Ishikawa (cell line): ENCODE data around the gene ATP2B2.

Experiments
- CEBPB ChIP-seq: IDR thresholded peaks from 2 replicates; pipeline ENCODE4 v1.6.1; 2012
- CREB1 ChIP-seq: IDR thresholded peaks from 2 replicates; pipeline ENCODE4 v1.6.1; 2012; ENCODE audit warnings: low read depth
- EGR1 ChIP-seq: IDR thresholded peaks from 2 replicates; pipeline ENCODE4 v1.6.1; 2012
- EP300 ChIP-seq: IDR thresholded peaks from 2 replicates; pipeline ENCODE4 v1.6.1; 2012; ENCODE audit warnings: borderline replicate concordance
- FOXM1 ChIP-seq: IDR thresholded peaks from 2 replicates; pipeline ENCODE4 v1.6.1; 2012; ENCODE audit warnings: low read depth, borderline replicate concordance
- MAX ChIP-seq: IDR thresholded peaks from 2 replicates; pipeline ENCODE4 v1.6.1; 2012
- NFIC ChIP-seq: IDR thresholded peaks from 2 replicates; pipeline ENCODE4 v1.6.1; 2012
- RAD21 ChIP-seq: IDR thresholded peaks from 2 replicates; pipeline ENCODE4 v1.6.1; 2012; ENCODE audit warnings: low read depth
- TAF1 ChIP-seq: IDR thresholded peaks from 2 replicates; pipeline ENCODE4 v1.6.1; 2012; ENCODE audit warnings: low read depth, mild to moderate bottlenecking
- TCF12 ChIP-seq: IDR thresholded peaks from 2 replicates; pipeline ENCODE4 v1.6.1; 2012; ENCODE audit warnings: low read depth
- TEAD4 ChIP-seq: IDR thresholded peaks from 2 replicates; pipeline ENCODE4 v1.6.1; 2012
- YY1 ChIP-seq: IDR thresholded peaks from 2 replicates; pipeline ENCODE4 v1.6.1; 2012; ENCODE audit warnings: low read depth
- ZBTB7A ChIP-seq: IDR thresholded peaks from 2 replicates; pipeline ENCODE4 v1.6.1; 2012; ENCODE audit warnings: low read depth
- TF ChIP-seq, protein P1 (sequence below): IDR thresholded peaks from 2 replicates; pipeline ENCODE4 v1.6.1; 2012
- TF ChIP-seq, protein P2 (sequence below): IDR thresholded peaks from 2 replicates; pipeline ENCODE4 v1.6.1; 2012; ENCODE audit warnings: low read depth, mild to moderate bottlenecking

The ATP2B2 gene

GRCh38 chr3:10371167-10371566 lies 134.2 kb downstream of the ATP2B2 start:
- TF ChIP-seq, protein P1, sequence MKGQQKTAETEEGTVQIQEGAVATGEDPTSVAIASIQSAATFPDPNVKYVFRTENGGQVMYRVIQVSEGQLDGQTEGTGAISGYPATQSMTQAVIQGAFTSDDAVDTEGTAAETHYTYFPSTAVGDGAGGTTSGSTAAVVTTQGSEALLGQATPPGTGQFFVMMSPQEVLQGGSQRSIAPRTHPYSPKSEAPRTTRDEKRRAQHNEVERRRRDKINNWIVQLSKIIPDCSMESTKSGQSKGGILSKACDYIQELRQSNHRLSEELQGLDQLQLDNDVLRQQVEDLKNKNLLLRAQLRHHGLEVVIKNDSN = no peak
- no peak for TF ChIP-seq YY1
- TF ChIP-seq FOXM1 = no peak
- TF ChIP-seq MAX = no peak
- no peak for TF ChIP-seq TAF1
- no peak for TF ChIP-seq CEBPB
- no peak for TF ChIP-seq NFIC
- no peak for TF ChIP-seq EGR1
- TF ChIP-seq ZBTB7A = no peak
- TF ChIP-seq EP300 = no peak
- no peak for TF ChIP-seq TCF12

DNA sequence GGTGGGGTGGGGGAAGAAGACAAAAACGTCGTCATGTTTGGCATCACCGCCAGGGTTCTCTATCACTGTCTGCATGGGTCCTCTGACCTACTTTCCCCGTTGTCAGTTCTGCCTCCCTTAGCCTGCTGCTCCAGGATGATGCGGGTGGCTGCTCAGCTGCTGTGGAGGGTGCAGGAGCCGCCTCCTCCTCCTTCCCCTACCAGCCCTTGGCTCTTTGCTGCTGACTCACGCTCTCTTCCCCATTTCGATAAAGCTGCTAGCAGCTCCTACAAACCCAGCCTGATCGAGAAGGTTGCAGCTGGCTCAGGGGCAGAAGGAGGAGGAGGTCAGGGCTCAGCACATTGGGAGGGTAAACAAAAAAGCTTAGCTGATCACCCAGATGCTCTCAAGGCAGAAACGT lies 135.0 kb downstream of the ATP2B2 start:
- TF ChIP-seq TAF1 = no peak
- TF ChIP-seq, protein P1 = no peak
- no peak for TF ChIP-seq FOXM1
- no peak for TF ChIP-seq CEBPB
- no peak for TF ChIP-seq EGR1
- TF ChIP-seq, protein P2, sequence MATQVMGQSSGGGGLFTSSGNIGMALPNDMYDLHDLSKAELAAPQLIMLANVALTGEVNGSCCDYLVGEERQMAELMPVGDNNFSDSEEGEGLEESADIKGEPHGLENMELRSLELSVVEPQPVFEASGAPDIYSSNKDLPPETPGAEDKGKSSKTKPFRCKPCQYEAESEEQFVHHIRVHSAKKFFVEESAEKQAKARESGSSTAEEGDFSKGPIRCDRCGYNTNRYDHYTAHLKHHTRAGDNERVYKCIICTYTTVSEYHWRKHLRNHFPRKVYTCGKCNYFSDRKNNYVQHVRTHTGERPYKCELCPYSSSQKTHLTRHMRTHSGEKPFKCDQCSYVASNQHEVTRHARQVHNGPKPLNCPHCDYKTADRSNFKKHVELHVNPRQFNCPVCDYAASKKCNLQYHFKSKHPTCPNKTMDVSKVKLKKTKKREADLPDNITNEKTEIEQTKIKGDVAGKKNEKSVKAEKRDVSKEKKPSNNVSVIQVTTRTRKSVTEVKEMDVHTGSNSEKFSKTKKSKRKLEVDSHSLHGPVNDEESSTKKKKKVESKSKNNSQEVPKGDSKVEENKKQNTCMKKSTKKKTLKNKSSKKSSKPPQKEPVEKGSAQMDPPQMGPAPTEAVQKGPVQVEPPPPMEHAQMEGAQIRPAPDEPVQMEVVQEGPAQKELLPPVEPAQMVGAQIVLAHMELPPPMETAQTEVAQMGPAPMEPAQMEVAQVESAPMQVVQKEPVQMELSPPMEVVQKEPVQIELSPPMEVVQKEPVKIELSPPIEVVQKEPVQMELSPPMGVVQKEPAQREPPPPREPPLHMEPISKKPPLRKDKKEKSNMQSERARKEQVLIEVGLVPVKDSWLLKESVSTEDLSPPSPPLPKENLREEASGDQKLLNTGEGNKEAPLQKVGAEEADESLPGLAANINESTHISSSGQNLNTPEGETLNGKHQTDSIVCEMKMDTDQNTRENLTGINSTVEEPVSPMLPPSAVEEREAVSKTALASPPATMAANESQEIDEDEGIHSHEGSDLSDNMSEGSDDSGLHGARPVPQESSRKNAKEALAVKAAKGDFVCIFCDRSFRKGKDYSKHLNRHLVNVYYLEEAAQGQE = no peak
- TF ChIP-seq RAD21 = no peak
- TF ChIP-seq NFIC = no peak
- TF ChIP-seq MAX = no peak
- TF ChIP-seq TEAD4 = no peak
- TF ChIP-seq ZBTB7A = no peak
- no peak for TF ChIP-seq CREB1
- no peak for TF ChIP-seq YY1
- no peak for TF ChIP-seq EP300
- TF ChIP-seq TCF12 = no peak

DNA sequence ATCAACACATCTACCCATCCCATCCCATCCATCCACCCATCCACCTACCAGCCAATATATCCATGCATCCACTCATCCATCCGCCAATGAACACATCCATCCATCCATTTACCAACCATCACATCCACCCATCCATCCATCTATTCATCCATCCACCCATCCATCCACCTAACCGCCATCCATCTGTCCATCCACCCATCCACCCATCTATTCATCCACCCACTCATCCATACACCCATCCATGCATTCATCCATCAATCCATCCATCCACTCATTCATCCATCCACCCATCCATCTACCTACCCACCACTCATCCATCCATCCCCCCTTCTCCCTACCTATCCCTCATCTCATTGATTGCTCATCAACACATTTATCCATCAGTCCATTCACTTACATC lies 136.9 kb downstream of the ATP2B2 start:
- TF ChIP-seq TAF1 = no peak

DNA sequence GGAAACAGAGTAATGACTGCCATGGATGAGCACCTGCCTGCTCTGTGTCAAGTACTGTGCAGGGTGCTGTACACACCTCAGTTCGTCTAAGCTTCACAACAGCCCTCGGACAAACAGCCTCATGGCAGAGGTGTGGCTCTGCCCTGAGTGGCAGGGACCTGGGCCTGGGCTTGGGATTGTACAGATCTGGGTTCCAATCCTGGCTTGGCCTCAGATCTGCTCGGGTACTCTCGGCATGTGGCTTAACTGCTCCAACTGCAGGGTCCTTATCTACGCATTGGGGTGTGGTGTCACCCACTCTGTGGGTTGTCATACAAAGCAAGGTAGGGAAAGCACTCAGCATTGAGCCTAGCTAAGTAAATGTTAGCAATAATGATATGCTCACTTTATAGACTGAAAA lies 137.9 kb downstream of the ATP2B2 start:
- no peak for TF ChIP-seq YY1
- TF ChIP-seq TAF1 = no peak
- TF ChIP-seq FOXM1 = no peak
- no peak for TF ChIP-seq TEAD4
- no peak for TF ChIP-seq TCF12
- TF ChIP-seq MAX = no peak
- TF ChIP-seq, protein P2 = no peak
- TF ChIP-seq EGR1 = no peak
- TF ChIP-seq CEBPB = no peak
- TF ChIP-seq EP300 = no peak
- no peak for TF ChIP-seq ZBTB7A
- no peak for TF ChIP-seq CREB1
- TF ChIP-seq, protein P1 = no peak
- no peak for TF ChIP-seq NFIC
- TF ChIP-seq RAD21 = no peak

- TF ChIP-seq CEBPB = no peak
- no peak for TF ChIP-seq TCF12
- no peak for TF ChIP-seq YY1
- TF ChIP-seq EGR1 = no peak
Measured at GRCh38 chr3:10366651-10367101, 138.7 kb downstream of the ATP2B2 start.

- TF ChIP-seq NFIC (no peak), CREB1 (no peak), CEBPB (no peak), MAX (no peak), RAD21 (no peak), TAF1 (no peak), FOXM1 (no peak), EGR1 (no peak), TEAD4 (no peak), TCF12 (no peak), ZBTB7A (no peak), EP300 (no peak), YY1 (no peak)
- TF ChIP-seq, protein P1 = no peak
- TF ChIP-seq, protein P2 = no peak
Measured at GRCh38 chr3:10365791-10366190, 139.6 kb downstream of the ATP2B2 start.
